ENCODE results near the gene COQ4.
"Not testable (repeated sequence)": the region's sequence is repeated elsewhere in the genome, so short reads cannot be mapped to it uniquely, and the experiment has no call there.

The COQ4 gene

DNA sequence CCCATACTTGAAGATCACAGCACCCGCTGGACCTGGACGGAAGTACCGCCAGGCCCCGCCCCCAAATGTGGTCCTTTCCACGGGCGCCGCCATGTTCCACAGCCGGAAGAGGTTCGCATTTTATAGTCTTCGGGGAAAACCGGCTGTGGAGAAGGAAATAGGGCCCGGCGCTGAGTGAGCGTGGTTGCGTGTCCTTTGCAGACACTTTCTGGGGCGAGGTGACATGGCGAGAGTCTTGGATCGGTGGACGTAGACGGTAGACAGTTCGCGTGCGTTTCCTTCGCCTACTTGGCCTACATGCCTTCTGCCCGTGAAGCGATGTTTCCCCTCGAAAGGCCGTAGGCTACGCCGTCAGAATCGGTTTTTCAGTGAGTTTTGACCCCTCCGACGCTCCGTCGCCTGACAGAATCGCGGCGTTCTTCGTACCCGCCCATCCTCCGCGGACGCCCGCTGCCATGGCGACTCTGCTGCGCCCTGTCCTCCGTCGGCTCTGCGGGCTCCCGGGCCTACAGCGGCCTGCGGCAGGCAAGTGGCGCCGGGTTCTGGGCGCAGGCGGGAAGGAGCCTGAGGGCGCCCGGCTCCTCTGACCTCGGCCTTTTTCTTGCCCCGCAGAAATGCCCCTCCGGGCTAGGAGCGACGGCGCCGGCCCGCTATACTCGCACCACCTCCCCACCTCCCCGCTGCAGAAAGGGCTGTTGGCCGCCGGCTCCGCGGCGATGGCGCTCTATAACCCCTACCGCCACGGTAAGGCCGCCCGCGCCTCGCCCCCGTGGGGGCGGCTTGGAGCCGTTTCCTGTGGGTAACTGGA is at the start of gene COQ4, which contains the start of gene TRUB2:
TSS of gene COQ4 (plus strand) at position 436 of the 808 bp plus-strand sequence. CDS start at position 456, 20 bp downstream.
TSS of gene TRUB2 (minus strand) at position 44 of the 808 bp plus-strand sequence. CDS start at position 5, 39 bp downstream.
- DNase-seq, result peak; percentile 99

DNA sequence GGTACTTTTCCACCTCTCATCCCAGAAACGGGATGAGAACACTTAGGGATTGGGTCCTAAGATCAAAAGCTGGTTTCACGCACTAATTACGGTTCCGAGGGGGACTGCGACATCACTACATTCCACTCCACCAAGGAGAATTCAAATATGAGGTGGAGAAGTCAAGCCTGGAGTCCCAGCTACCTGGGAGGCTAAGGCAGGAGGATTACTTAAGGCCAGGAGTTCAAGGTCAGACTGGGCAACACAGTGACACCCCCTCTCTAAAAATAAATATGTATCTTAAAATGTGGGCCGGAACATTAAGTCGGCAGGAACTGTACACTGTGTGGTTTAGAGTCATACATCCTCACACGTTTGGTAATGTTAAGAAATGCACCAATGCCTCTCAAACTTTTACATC is 48.4 kb upstream of the COQ4 start:
- DNase-seq, result no peak

DNA sequence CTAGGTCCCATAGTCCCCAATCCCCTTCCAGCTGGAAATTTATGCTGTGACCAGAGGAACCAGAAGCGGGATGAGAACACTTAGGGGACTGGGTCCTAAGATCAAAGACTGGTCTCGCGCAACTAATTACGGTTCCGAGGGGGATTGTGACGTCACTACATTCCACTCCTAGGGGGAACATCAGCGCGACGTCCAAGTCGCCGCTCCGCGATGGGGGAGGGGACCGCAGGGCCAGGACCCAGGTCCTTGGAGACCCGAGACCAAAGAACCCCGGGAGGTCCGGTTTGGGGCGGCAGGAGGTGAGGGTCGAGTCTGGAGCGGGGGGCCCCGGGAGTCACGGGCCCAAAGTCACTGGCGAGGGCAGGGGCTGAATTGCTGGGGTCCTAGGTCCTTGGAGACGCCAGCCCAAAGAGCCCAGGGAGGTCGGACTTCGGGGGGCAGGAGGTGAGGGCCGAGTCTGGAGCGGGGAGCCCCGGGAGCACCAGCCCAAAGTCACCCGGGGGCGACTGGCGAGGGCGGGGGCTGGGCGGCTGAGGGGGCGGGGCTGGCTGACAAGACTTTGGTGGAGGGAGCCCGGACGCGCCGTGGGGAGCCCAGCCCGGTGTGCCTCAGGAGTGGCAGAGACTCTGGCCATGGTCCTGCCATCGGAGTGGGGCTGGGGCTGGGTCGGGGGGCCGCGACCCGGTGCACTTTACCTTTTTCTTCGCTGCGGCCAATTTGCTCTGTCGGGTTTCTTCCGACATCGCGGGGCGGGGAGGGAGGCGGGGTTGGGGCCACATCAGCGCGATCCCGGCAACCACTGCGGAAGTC is 47.2 kb upstream of the COQ4 start, which contains the start of gene GOLGA2:
TSS of gene GOLGA2 (minus strand) at position 810 of the 810 bp plus-strand sequence. CDS start at position 779, 31 bp downstream.
- peak; percentile 29 for DNase-seq

DNA sequence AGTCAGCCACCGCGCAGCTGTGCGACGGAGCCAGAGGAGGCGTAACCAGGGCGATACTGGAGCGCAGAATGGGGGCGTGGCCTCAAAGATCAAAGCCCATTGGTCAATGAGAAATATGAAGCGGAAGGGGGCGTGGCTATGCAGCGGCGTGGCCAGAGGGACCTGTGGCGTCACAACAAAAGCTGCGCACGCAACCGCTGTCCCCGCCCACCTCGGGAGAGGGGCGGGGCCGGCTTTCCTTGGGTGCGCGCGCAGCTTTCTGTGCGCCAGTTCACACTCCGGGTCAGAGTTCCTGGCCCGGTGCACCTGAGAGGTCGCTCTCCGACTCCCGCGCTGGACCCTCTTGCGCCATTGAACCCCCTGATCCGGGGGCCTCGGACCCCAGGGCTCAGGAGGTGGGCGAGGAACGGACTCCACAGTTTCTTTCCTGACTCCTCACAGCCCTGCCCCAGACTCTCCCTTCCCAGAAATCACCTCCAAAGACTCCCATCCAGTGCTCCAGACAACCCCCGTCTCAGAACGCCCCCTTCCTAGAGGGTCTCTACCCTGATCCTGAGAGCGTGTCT is 46.5 kb upstream of the COQ4 start, which contains the start of gene SWI5:
TSS of gene SWI5 (plus strand) at position 269 of the 566 bp plus-strand sequence.
- peak; percentile 100 for DNase-seq

DNA sequence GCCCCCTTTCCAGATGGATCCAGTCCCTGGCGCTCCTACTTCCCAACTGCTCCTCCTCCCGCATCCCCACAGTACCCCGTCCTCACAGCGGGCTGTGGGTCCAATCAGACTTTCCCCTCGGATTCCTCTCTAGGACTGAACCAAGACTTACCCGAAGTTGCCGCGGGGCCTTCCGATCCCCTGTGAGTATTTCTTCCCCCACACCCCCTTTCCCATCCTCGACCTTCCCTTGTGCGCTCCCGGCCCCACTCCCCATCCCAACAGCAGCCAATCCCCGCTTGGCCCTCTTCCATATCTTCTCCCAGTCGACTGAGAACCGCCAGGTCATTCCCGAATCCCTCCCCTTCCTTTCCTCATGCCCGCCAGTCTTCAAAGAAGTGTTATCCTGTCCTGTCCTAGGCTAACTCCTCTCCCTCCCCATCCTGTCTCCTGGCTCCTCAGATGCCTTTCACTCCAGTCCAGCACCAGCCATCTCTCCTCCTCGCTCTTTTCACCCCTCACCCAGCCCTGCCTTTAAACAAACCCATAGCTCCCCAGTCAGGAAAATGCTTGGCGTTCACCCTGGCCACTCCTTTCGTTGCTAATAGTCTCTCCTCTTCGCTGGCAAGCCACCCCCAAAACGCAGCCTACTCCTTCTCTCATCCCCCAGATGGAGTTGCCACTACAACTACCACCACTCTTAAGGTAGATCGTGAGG is 45.9 kb upstream of the COQ4 start:
- DNase-seq, result no peak

DNA sequence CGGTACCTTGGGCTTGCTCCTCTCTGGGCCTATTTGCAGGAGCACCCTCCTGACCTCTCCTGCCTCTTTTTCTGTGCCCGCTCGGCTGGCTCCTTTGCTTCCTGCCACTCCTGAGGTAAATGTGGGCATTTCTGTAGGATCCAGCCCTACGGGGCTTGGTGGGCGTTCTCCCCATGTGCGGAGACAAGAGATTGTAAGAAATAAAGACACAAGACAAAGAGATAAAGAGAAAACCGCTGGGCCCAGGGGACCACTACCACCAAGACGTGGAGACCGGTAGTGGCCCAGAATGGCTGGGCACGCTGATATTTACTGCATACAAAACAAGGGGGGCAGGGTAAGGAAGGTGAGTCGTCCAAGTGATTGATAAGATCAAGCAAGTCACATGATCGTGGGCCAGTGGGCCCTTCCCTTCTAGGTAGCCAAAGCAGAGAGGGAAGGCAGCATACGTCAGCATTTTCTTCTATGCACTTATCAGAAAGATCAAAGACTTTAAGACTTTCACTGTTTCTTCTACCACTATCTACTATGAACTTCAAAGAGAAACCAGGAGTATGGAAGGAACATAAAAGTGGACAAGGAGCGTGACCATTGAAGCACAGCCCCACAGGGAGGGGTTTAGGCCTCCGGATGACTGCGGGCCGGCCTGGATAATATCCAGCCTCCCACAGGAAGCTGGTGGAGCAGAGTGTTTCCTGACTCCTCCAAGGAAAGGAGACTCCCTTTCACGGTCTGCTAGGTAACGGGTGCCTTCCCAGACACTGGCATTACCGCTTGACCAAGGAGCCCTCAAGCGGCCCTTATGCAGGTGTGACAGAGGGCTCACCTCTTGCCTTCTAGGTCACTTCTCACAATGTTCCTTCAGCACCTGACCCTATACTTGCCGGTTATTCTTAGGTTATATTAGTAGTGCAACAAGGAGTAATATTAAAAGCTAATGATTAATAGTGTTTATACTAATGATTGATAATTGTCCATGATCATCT is 43.3 kb upstream of the COQ4 start:
- not testable (repeated sequence) for DNase-seq

DNA sequence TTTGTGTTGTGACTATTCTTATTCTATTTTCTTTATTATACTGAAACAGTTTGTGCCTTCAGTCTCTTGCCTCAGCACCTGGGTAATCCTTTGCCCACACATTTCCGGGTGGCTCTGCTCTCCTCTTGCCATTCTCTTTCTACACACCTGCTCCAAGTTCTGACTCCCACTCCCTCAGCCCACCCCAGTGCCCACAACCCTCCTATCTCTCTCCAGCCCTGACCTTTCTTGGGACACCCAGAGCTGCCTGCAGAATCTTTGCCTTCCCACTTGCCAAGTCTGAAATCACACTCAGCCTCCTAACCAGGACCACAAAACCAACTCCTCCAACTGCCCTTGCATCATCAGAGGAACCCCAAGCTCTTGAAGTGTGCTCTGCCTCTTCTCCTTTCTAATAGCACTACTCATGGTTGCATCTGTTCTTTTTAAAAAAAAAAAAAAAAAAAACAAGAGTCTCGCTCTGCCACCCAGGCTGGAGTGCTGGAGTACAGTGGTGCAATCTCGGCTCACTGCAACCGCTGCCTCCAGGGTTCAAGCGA is 42.5 kb upstream of the COQ4 start:
- peak; percentile 65 for DNase-seq

DNA sequence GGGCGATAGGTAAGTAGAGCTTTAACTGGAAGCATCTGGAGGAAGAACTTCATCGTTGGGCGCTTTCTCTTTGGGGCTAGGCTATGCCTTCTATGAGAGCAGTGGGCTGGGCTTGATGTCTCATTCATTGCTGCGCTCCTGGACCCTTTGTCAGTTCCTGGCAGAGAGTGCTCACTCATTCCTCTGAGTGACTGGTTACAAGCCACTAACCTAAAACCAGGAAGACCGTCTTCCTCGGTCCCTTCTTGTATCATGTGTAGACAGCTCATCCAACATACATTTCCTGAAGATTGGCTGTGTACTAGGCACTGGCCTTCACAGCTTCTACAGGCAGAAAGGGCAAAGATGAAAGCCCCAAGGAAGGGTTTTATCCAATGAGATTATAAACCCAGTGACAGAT is 40.1 kb upstream of the COQ4 start:
- DNase-seq, result no peak

DNA sequence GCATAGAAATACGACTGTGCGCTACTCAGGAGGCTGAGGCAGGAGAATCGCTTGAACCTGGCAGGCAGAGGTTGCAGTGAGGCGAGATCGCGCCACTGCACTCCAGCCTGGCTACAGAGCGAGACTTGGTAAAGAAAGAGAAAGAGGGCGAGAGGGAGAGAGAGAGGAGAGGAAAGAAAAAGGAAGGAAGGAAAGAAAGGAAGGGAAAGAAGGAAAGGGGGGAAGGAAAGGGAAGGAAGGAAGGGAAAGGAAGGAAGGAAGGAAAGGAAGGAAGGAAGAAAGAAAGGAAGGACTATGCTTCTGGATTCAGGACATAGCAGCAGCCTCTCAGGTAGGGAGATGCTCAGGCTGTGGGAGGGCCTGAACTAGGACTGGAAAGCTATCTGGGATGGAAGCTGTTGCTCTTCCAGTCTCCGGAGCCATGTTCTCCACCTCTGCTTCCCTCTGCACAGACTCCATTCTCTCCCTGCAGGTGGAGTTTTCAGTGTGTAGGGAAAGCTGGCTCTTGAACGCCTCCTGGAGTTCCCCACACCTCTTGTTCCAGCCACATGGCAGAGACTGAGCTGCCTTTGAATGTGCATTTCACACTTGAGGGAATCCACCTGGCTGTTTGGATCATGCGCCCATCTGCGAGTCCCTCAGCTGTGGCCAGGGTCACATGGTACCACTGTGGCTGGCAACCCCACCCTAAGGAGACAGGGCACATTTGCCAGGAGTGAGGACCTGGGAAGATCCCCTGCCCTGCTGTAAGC is 37.4 kb upstream of the COQ4 start:
- no peak for DNase-seq

DNA sequence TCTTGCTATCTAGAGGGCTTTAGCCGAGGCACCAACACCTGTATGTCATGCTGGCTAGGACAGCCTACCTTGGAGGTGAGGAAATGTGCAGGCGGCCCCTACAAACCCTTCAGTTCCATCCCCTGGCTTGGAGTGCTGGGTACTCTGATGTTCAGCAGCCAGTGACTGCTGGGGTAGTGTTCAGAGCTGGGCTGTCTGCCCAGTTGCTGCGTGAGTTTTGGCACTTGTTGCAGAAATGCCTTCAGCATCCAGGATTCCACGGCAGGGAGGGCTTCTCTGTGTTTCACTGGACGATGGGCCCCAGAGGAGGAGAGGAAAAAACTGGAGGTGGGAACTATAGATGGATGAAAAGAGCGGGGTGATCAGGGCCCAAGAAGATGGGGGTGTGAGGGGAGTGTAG is 36.2 kb upstream of the COQ4 start:
- no peak for DNase-seq

DNA sequence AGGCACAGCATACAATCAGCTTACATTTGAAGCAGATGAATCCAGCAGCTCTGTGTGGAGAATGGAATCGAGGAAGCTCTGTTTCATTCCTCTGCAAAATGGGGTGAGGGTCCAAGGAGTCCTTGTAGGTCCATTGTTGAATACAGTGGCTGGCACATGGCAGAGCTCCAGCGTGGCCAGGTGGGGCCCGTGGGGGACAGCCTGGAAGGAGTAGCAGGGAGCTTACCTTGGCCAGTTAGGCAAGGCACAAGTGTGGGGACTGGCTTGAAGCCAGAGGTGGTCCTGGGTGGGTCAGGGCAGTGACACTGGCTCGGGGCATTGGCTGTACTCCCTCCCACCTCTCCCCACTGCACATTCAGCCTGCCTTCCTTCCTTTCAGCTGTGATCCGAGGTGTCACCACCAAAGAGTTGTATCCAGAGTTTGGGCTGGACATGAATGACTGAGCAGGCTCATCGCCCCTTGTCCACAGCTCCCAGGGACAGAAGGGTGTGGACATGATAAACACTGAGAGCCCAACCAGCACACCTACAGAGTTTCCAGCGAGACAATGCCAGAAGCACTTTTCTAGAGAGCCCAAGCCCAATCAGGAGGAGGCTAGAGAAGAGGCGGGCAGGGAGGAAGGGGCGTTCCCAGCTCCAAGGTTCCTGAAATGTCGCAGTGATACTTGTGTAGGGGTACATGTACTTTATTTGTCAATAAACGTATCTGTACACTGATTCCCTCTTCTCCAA is 34.2 kb upstream of the COQ4 start:
- no peak for DNase-seq

DNA sequence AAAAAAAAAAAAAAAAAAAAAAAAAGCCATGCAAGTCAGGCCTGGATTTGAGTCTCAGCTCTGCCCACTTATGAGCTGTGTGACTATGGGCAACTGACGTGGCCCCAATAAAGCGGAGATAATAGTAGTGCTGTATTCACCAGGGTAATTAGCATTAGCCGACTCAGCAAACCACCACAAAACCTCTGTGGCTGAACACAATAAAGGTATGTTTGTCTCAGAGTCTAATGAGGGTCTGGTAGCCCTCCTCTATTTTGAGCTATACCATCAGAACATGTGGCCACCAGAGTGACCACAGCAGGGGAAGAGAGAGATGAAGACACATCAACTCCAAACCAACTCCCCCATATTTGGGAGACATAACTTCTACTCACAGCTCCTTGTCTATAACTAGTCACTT is 30.6 kb upstream of the COQ4 start:
- DNase-seq, result no peak

DNA sequence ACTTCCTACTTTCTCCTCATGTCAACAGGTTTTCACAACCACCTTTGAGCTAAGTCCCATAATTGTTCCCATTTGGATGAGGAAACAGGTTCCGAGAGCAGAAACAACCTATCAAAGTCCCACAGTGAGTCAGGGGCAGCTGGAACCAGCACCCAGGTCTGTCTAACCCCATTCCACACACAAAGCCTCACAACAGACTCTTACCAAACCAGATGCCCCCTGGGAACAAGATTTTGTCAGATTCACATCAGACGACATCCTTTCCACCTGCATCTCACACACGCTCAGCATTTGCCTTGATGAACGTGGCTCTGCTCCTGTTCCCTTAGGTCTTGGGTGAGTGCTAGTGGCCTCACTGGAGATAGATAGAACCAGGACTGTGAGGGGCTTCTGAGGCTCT is 29.5 kb upstream of the COQ4 start:
- no peak for DNase-seq

DNA sequence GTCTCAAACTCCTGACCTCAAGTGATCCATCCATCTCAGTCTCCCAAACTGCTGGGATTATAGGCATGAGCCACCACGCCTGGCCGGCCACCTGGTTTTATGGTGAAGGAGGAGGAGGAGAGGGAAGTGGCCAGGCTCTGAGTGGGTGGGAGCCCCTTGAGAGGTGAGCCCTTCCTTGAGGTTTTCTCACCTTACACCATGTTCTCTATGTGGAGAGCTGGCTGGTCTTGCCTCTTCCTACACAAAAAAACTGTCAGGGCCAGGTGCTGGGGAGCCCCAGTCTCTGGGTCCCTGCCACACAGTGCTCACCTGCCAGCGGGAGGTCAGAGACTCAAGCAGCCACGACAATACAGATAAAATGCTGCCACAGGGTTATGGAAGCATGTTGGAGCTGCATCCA is 28.5 kb upstream of the COQ4 start:
- no peak for DNase-seq

DNA sequence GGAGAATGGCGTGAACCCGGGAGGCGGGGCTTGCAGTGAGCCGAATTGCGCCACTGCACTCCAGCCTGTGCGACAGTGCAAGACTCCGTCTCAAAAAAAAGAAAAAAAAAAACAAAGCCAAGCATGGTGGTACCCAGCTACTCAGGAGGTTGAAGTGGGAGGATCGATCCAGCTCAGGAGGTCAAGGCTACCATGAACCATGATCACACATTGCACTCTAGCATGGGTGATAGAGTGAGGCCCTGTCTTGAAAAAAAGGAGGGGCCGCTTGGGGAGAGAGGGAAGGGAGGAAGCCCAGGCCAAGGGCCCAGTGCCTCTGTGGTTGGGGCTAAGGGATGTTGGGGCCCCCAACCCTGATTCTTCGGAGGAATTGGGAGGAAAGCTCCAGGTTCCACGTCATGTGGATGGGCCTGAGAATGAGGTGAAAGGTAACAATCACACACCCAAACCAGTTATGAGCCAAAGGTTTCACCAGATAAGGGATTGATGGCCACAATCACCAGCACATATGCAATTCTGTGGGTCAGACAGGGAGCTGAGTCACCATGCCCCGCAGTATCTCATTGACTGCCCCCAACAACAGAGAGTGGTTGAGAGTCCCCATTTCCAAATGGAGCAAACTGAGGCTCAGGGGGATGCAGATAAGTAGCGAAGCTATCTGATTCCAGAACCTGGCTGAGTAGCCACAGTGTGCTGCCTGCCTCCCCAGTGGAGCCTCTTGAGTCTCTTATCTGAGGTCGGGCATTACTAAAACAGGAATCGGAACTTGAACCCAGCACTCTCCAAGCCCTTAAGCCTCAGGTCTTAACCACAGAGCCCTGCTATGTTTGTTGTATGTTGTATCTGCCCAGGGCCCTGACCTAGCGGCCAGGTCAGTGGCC is 26.1 kb upstream of the COQ4 start:
- peak; percentile 83 for DNase-seq

DNA sequence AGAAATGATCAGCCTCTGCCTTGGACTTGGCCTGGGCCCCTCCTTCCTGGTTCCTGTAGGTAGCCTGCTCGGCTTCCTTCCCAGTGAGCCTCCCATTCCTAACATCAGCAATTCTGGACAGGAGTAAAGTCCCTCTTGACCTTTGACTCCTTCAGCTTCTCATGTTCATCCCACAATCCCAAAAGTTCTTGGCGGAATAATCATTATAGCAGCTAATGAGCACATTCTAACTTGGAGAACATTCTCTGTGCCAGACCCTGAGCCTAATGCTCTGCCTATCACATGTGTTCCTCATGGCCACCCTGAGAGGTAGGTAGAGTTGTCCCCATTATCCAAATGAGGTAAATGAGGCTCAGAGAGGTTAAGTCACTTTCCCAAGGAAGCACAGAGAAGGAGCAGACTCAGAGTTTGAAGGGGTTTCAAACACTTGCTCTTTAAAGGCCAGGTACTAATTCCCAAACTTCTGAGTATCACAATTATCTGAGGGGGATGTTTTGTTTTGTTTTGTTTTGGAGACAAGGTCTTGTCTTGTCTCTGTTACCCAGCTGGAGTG is 25.3 kb upstream of the COQ4 start:
- DNase-seq, result no peak

DNA sequence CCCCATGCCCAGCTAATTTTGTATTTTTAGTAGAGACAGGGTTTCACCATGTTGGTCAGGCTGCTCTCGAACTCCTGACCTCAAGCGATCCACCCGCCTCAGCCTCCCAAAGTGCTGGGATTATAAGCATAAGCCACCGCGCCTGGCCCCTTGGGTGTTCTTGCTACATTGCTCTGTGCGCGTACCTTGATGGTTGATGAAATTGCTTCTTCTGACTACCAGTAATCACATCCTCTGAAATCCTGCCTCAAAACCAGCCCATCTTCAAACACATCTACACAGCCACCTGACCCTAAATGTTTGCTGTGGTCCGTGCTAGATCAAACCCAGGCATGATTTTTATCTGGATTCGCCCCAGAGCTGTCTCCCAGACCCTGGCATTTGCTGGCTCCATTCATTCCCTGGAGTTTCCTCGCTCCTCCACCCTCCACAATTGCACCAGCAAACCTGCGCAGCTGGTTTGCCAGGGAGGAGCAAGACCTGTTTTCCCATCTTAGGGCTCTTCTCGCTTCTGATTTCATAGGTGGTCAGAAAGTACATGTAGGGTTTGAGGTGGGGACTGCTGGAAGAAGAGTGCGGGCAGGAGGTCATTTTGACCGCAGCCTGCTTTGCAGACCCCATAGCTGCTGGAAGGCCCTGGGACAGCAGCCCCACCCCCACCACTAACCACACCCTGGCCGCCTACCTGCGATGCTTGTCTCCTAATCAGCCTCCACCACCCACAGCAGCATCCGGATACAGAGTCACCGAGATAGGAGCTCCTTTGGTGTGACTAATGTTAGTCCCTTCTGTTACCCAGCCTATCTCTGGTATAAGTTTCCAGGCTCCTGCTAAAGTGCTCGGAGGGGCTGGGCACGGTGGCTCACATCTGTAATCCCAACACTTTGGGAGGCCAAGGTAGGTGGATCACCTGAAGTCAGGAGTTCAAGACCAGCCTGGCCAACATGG is 23.8 kb upstream of the COQ4 start:
- no peak for DNase-seq
